ENCODE measurements around the gene SLC16A3.
A peak's percentile ranks its signal among the peaks of the same experiment; 100 is the strongest.
"Not testable (repeated sequence)": the region's sequence is repeated elsewhere in the genome, so short reads cannot be mapped to it uniquely, and the experiment has no call there.

Gene SLC16A3

GRCh38 chr17:82204831-82205719 lies 23.8 kb upstream of the SLC16A3 start:
- DNase-seq, result no peak

DNA sequence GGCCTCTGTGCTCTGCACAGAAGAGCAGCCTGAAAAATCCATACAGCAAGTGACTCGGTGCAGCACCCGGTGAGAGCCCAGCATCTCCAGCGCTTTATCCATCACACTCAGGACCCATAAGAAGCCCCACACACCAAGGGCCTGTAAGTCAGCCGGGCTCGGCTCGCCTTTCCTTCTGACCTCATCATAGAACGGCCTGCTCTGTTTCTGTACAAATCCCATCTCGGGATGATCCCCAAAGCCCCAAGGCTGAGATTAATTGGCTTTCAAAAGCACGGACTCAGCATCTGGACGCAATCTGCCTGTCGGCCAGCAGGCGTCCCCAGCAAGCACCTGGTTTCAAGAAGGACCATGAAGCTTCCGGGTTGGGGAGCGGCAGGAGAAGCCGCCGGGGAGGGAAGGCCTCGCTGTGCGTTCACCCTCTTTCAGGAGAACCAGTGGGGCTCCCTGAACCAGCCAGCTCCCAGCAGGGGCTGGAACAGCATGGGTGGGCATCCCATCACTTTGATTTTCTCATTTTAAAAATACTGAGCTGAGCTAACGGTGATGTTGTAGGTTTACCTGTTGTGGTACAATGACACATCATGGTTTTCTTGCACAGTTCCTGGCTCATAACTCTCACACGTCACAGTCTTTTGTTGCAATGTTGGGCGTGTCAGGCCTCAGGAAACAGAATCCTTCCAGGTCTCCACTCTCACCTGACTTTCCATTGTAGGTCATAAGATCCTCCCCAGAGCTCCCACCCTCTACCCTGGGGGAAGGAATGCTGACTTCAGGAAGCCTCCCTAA lies 22.9 kb upstream of the SLC16A3 start:
- DNase-seq, result peak; percentile 89

- not testable (repeated sequence) for DNase-seq
Observed at GRCh38 chr17:82210655-82211054, 18.2 kb upstream of the SLC16A3 start.

DNA sequence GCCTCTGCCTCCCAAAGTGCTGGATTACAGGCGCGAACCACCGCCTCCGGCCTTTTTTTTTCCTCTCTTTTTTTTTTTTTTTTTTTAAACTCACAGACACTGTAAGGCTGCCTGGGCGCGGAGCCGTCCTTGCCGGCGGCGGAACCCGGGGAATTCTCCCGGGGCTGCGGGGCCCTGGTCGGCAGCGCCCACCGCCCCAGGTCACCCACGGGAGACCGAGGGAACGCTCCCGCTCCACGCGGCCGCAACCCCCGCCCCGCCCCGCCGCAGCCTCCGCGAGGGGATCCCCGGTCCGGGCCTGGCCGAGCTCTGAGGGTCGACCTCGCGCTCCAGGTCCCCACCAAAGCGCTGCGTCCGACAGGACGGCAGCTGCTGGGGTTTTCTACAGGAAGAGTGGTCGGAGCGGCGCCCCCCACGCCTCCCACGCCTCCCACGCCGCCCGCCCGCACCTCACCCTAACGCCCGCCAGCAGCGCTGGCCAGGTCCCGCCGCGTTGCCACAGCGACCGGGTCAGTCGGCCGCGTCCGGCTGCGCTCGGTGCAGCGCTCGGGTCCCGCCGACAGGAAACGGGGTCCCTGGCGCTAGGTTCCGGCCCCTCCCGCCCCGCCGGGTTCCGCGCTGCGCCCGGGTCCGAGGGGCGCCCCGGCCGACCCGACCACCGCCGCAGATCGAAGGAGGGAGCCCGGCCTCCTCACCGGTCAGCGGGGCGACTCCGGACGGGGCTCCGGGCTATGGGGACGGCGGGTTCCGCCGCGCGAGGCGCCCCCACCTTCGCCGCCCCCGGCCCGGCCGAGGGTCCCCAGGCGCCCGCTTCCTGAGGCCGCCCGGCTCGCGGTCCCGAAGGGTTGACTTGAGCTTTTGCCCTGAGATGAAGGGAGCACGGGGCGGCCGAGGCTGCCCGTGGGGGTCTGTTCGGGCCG lies 16.3 kb upstream of the SLC16A3 start, which contains the start of gene CCDC57:
Gene CCDC57, minus strand, starts transcription at position 512 of the 920 bp plus-strand sequence. CDS start 10,898 bp downstream, outside the sequence.
- DNase-seq, result peak; percentile 89

DNA sequence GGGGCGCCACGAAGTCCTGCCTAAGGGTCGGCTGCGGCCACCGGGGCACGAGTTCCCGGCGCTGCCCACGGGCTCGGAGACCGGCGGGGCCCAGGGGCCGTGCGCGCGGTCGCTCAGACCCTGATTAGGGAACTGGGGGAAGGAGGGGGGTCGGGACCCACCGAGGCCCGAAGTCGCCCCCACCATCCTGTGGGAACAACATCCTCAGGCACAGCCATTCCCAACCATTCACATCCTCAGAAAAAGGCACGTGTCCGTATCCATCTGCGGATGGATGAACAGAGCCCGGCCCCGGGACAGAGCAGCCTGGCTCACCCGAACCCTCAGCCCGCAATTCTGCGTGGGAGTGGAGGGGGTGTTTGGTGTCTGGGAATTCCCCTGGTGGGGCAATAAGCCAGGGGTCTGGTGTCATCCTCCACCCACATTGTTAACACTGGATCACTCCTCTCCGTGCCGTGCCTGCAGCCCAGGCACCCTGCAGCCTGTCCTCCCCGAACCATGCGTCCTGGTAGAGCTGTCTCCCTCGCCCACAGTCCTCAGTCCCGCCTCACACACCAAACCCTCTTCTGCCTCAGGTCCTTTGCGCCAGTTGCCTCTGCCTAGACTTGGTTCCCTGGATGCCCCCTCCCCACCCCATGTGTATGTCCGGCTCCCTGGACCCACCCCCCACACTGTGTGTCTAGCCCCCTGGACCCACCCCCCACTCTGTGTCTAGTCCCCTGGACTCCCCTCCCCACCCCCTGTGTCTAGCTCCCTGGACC lies 15.4 kb upstream of the SLC16A3 start:
- DNase-seq, result peak; percentile 86

GRCh38 chr17:82214012-82214628 lies 14.7 kb upstream of the SLC16A3 start:
- DNase-seq, result no peak

DNA sequence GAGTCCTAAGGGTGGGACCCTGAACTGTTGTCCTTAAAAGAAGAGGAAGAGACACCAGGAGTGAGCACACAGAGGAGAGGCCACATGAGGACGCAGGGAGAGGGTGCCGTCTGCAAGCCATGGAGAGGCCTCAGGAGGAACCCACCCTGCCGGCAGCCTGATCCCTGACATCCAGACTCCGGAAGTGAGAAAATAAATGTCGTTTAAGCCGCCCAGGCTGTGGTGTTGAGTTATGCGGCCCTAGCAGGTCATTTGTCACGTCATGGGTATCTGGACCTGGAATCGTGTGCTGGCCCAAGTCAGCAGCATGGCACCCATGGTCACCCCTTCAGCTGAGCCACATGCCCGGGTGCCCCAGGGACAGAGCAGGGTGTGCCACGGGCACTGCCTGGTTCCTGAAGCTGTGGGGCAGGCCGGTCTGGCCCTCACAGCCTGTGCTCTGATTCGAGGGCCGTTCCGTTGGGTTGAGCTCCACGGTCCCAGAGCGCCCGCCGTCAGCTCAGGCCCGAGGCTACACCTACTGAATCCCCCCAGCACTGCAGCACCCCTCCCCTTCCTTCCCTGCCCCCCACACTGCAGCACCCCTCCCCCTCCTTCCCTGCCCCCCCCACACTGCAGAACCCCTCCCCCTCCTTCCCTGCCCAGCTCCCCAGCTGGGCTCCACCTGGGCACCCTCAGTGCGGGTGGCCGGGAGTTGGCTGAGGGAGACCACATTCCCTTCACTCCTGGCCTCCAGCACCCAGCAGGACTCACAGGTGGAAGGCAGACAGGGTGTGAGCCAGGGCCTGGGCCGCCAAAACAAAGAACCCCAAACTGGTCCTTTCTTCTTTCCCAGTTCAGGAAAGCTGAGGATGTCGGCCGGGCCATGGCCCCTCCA lies 13.5 kb upstream of the SLC16A3 start:
- no peak for DNase-seq

GRCh38 chr17:82215972-82216300 lies 12.9 kb upstream of the SLC16A3 start:
- no peak for DNase-seq

- DNase-seq, result no peak
Observed at GRCh38 chr17:82216301-82217119, 12.3 kb upstream of the SLC16A3 start.

DNA sequence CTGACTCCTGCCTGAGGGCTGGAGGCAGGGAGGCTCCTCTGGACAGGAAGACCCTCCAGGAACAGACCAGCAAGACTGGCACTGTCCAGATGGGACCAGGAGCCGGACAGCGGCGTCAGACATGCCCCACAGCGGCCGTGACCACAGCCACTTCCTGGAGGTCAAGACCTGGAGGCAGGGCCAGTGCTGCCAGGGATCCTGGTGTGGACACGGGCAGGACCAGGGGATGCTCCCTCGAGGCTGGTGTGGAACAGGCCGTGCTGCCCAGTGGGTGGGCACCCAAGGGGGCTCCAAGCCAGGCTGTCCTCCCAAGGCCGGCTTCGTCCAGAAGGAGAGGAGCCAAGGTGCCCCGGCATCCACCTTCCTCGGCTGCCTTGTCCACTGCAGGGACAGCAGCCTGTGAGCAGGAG lies 11.7 kb upstream of the SLC16A3 start:
- DNase-seq, result no peak

- DNase-seq, result no peak
Observed at GRCh38 chr17:82217530-82218204, 11.2 kb upstream of the SLC16A3 start.

- DNase-seq, result no peak
Observed at GRCh38 chr17:82218349-82219075, 10.3 kb upstream of the SLC16A3 start.

DNA sequence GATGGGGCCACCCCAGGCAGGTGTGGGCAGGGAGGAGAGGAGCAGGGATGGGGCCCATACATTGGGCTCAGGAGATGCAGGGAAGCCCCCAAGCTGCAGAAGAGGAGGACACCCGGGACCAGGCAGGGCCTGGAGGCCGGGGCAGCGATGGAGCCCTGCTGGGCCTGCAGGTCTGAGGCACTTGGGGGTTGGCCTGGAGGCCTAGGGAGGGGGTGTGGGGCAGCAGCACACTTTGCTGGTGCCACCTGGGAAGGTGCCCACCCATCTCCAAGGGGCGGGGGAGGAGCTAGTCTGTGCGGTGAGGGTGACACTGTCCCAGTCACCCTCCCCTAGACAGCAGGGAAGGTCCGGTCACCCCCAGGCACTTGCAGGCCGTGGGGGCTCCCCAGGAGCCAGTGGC lies 9.8 kb upstream of the SLC16A3 start:
- no peak for DNase-seq

DNA sequence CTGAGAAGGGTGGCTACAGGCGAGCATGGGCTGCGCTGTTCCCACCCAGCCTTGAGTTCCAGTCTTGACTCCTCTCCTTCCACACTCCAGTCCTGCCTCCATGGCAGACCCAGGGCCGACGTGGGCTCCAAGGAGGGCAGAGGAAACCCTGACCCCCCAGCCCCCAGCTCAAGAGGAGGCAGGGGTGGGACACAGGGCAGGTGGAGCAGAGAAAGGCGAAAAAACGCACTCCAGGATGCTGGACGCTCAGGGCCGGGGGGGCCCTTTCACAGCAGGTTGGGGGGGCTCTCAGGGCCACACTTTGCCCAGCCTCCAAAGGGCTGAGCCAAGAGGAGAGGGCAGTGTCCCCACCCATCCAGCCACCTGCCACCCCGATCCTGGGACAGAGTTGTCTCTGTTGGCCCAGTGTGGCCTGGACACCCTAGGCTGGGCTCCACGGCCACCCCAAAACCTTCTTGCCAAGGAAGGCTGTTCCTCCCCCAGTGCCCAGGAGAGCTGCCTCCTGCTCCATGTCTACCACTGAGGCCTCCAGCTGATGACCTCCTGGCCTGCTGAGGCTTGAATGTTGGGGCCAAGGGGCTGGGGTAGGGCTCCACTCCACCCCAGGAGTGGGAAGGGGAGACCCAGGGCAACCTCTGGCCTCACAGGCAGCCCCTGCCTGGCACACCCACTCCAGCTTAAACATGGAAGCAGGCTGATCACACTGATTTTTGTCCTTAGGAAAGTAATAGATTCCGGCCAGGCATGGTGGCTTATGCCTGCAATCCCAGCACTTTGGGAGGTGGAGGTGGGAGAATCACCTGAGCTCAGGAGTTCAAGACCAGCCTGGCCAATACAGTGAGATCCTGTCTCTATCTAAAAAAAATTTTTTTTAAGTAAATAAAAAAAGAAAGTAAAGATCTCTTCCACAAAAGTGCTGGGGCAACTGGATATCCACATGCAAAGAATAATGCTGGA lies 8.8 kb upstream of the SLC16A3 start:
- DNase-seq, result no peak

GRCh38 chr17:82221341-82221902 lies 7.4 kb upstream of the SLC16A3 start:
- no peak for DNase-seq

- DNase-seq, result no peak
Observed at GRCh38 chr17:82222816-82223215, 6.0 kb upstream of the SLC16A3 start.

- DNase-seq, result no peak
Observed at GRCh38 chr17:82223517-82223916, 5.3 kb upstream of the SLC16A3 start.

Measured in retina (tissue), 1 donor.